ELF-1 (cell line): ENCODE data around the gene UTP4.

Experiments used
- DNase-seq: peaks from one replicate; pipeline ENCODE4 v3.0.0-alpha.2; 2016; ENCODE audit warnings: low read depth, low spot score

Gene UTP4

DNA sequence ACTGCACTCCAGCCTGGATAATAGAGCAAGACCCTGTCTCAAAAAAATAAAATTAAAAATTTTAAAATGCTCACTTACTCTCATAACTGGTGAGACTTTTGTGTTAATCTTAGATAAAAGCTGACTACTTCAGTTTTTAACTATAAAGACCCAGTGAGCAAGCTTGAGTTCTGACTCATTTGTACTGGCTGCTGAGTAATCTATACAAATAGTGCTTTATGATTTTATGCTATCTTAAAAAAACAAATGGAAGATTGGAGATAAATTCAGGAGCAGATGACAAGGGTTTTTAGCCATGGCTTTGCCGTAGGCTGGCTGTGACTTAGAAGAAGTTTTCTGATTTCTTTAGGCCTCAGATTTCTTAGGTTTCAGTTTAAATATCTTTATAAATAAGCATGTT lies 85.0 kb downstream of the UTP4 start:
- no peak for DNase-seq
